Liver (tissue), 9 donors: Measurements from ENCODE around the gene LMF2. TPM values are rescaled to one million over a fixed set of nuclear protein-coding genes. Genes with fewer than 3 reads are reported as not detected.

Source experiments
- DNase-seq: peaks from one replicate; pipeline ENCODE4 v3.0.0-alpha.2; 2017; ENCODE audit warnings: low spot score
- H3K27ac ChIP-seq, 2 donors: one replicate each; pipeline ENCODE4 v1.7.0; 2013; ENCODE audit warnings: inconsistent platforms in 2 of 2, low read length in 2 of 2, control low read depth in 1 of 2, low read depth in 1 of 2, mild to moderate bottlenecking in 1 of 2
- H3K27me3 ChIP-seq, 4 donors: one replicate each; pipeline versions ENCODE4 v1.6.1 to v1.7.0; 2013; ENCODE audit warnings: low read length in 3 of 4, inconsistent platforms in 1 of 4, mild to moderate bottlenecking in 1 of 4, moderate library complexity in 1 of 4; ENCODE audit not compliant: control insufficient read depth in 4 of 4, insufficient read depth in 4 of 4
- H3K36me3 ChIP-seq, 4 donors: one replicate each; pipeline versions ENCODE4 v1.6.1 to v1.7.0; 2013; ENCODE audit warnings: low read length in 3 of 4, mild to moderate bottlenecking in 3 of 4, low read depth in 1 of 4, moderate library complexity in 1 of 4; ENCODE audit not compliant: control insufficient read depth in 4 of 4, insufficient read depth in 3 of 4
- H3K4me1 ChIP-seq, 4 donors: one replicate each; pipeline versions ENCODE4 v1.6.1 to v1.7.0; 2013; ENCODE audit warnings: low read length in 3 of 4, mild to moderate bottlenecking in 3 of 4, moderate library complexity in 1 of 4; ENCODE audit not compliant: control insufficient read depth in 4 of 4, insufficient read depth in 4 of 4
- H3K4me3 ChIP-seq, 3 donors: one replicate each; pipeline versions ENCODE4 v1.6.1 to v1.7.0; 2013; ENCODE audit warnings: low read length in 3 of 3, control low read depth in 1 of 3, low read depth in 1 of 3, mild to moderate bottlenecking in 1 of 3
- H3K9ac ChIP-seq, 2 donors: one replicate each; pipeline ENCODE4 v1.7.0; 2013; ENCODE audit warnings: low read length in 2 of 2, mild to moderate bottlenecking in 2 of 2, moderate library complexity in 2 of 2, control low read depth in 1 of 2, low read depth in 1 of 2
- H3K9me3 ChIP-seq, 4 donors: one replicate each; pipeline versions ENCODE4 v1.6.1 to v1.7.0; 2013; ENCODE audit warnings: low read length in 3 of 4; ENCODE audit not compliant: control insufficient read depth in 4 of 4
- ATF3 ChIP-seq: IDR thresholded peaks from 2 replicates; pipeline ENCODE4 v1.6.1; 2016; ENCODE audit warnings: antibody characterized with exemption
- CTCF ChIP-seq: fragments of 150-350 bp; IDR thresholded peaks from 2 replicates; pipeline ENCODE4 v1.5.1; 2017; ENCODE audit warnings: improper control_type of control experiment, low read depth, low read length; ENCODE audit not compliant: missing input control
- EGR1 ChIP-seq, 2 donors: IDR thresholded peaks; 2 replicates each; pipeline ENCODE4 v1.6.1; 2016 to 2018; ENCODE audit warnings: antibody characterized with exemption in 2 of 2, low read depth in 2 of 2
- FOXA1 ChIP-seq: IDR thresholded peaks from 2 replicates; pipeline ENCODE4 v1.6.1; 2016; ENCODE audit warnings: antibody characterized with exemption
- FOXA2 ChIP-seq: IDR thresholded peaks from 2 replicates; pipeline ENCODE4 v1.6.1; 2016; ENCODE audit warnings: antibody characterized with exemption
- GABPA ChIP-seq, 2 donors: IDR thresholded peaks in 1 of 2; conservative IDR thresholded peaks in 1 of 2; 2 replicates each; pipeline ENCODE4 v1.6.1; 2016; ENCODE audit warnings: antibody characterized with exemption in 2 of 2, mild to moderate bottlenecking in 1 of 2, moderate library complexity in 1 of 2
- HNF4A ChIP-seq, 2 donors: conservative IDR thresholded peaks; 2 replicates each; pipeline ENCODE4 v1.6.1; 2016; ENCODE audit warnings: antibody characterized with exemption in 2 of 2, mild to moderate bottlenecking in 2 of 2
- HNF4G ChIP-seq: IDR thresholded peaks from 2 replicates; pipeline ENCODE4 v1.6.1; 2016; ENCODE audit warnings: antibody characterized with exemption
- JUND ChIP-seq, 2 donors: IDR thresholded peaks; 2 replicates each; pipeline ENCODE4 v1.6.1; 2016; ENCODE audit warnings: antibody characterized with exemption in 2 of 2
- MAX ChIP-seq: IDR thresholded peaks from 2 replicates; pipeline ENCODE4 v1.6.1; 2016; ENCODE audit warnings: antibody characterized with exemption
- NR2F2 ChIP-seq: IDR thresholded peaks from 2 replicates; pipeline ENCODE4 v1.6.1; 2016; ENCODE audit warnings: antibody characterized with exemption
- RAD21 ChIP-seq, 2 donors: IDR thresholded peaks; 2 replicates each; pipeline ENCODE4 v1.6.1; 2016; ENCODE audit warnings: antibody characterized with exemption in 2 of 2, mild to moderate bottlenecking in 2 of 2
- REST ChIP-seq: IDR thresholded peaks from 2 replicates; pipeline ENCODE4 v1.6.1; 2016; ENCODE audit warnings: antibody characterized with exemption, mild to moderate bottlenecking
- RXRA ChIP-seq, 2 donors: IDR thresholded peaks; 2 replicates each; pipeline ENCODE4 v1.6.1; 2017 to 2018; ENCODE audit warnings: antibody characterized with exemption in 2 of 2, mild to moderate bottlenecking in 1 of 2
- SP1 ChIP-seq: IDR thresholded peaks from 2 replicates; pipeline ENCODE4 v1.6.1; 2018; ENCODE audit warnings: antibody characterized with exemption, mild to moderate bottlenecking
- YY1 ChIP-seq: IDR thresholded peaks from 2 replicates; pipeline ENCODE4 v1.6.1; 2016; ENCODE audit warnings: antibody characterized with exemption, mild to moderate bottlenecking
- ZBTB33 ChIP-seq: IDR thresholded peaks from 2 replicates; pipeline ENCODE4 v1.6.1; 2016; ENCODE audit warnings: antibody characterized with exemption
- WGBS: extraction: QIAGEN DNeasy Blood & Tissue Kit; methylation state at CpG from one replicate; pipeline ENCODE4 v1.1.7; 2013; 5-methylcytosine and 5-hydroxymethylcytosine counted together
- polyA plus RNA-seq, 2 donors: library from polyadenylated mRNA; stranded (reverse) in 1 of 2; unstranded in 1 of 2; fragments of 200-250 nt in 1 of 2; fragments of >200 nt in 1 of 2; fragmentation: Nextera tagmentation in 1 of 2; extraction: Ambion mirVana in 1 of 2; gene quantifications; one replicate each; pipeline versions ENCODE4 v1.2.1 to v1.2.3, GENCODE V29; 2013 to 2015
- total RNA-seq, 2 donors: library from RNA; depleted of rRNA; stranded (reverse); fragments of >200 nt; gene quantifications; one replicate each; pipeline ENCODE4 v1.2.3, GENCODE V29; 2014
- donor health status: healthy.
- donor health status: healthy.
- donor health status: healthy.
- donor health status: healthy.
- donor health status: healthy.

LMF2 gene
- total and polyA plus RNA-seq, 4 donors, result 16.7 to 35.6 (median 25.9) TPM

GRCh38 chr22:50502096-50502495 is 5.4 kb downstream of the LMF2 start:
- 85% methylated on average over 6 of the region's 6 CpGs for WGBS
- H3K36me3 ChIP-seq, result peaks cover 0 to 21% (median 7%) of the 10 kb centered on the region in 4 donors
- no peak for TF ChIP-seq FOXA2
- H3K27ac ChIP-seq, result no peak overlapping the region
- no peaks in the 10 kb centered on the region for H3K9me3 ChIP-seq
- H3K4me1 ChIP-seq, result peaks cover 5 to 26% (median 24%) of the 10 kb centered on the region in 4 donors
- DNase-seq, result no peak
- no peaks in the 10 kb centered on the region for H3K27me3 ChIP-seq
- H3K9ac ChIP-seq, result no peak overlapping the region
- no peak overlapping the region for H3K4me3 ChIP-seq

- no peak overlapping the region for H3K4me3 ChIP-seq
- no peak overlapping the region for H3K27ac ChIP-seq
- DNase-seq, result no peak
- peaks cover 0 to 16% (median 7%) of the 10 kb centered on the region in 4 donors for H3K36me3 ChIP-seq
- H3K4me1 ChIP-seq, result peaks cover 2 to 15% (median 13%) of the 10 kb centered on the region in 4 donors
- no peak for TF ChIP-seq YY1
- no peak for TF ChIP-seq JUND (IDR thresholded peaks at IDR 0.05)
- no peak for TF ChIP-seq NR2F2
- TF ChIP-seq HNF4G, result no peak
- TF ChIP-seq RXRA (IDR thresholded peaks at IDR 0.05), result no peak
- no peak for TF ChIP-seq ATF3
- TF ChIP-seq ZBTB33, result no peak
- TF ChIP-seq HNF4A (conservative IDR thresholded peaks at IDR 0.05), result no peak
- no peak for TF ChIP-seq FOXA1
- no peak for TF ChIP-seq MAX
- H3K27me3 ChIP-seq, result no peaks in the 10 kb centered on the region
- no peak overlapping the region for H3K9ac ChIP-seq
- 94% methylated on average over 12 of the region's 12 CpGs for WGBS
- no peaks in the 10 kb centered on the region for H3K9me3 ChIP-seq
These were observed 7.0 kb downstream of the LMF2 start for GRCh38 chr22:50500452-50500851.

- peak overlapping the region; percentile 23 to 37 for H3K27ac ChIP-seq
- H3K9me3 ChIP-seq, result no peaks in the 10 kb centered on the region
- whole genome bisulfite sequencing, result 6% methylated on average over 13 of the region's 13 CpGs
- H3K4me1 ChIP-seq, result peaks cover 2 to 15% (median 13%) of the 10 kb centered on the region in 4 donors
- H3K4me3 ChIP-seq, result no peak overlapping the region
- no peaks in the 10 kb centered on the region for H3K27me3 ChIP-seq
- peaks cover 0 to 10% (median 5%) of the 10 kb centered on the region in 4 donors for H3K36me3 ChIP-seq
- peak; percentile 58 for DNase-seq
- H3K9ac ChIP-seq, result no peak overlapping the region
- TF ChIP-seq HNF4G (no peak), ZBTB33 (no peak), RAD21 (IDR thresholded peaks at IDR 0.05) (peak; percentile 82 to 86), NR2F2 (peak; percentile 40), EGR1 (IDR thresholded peaks at IDR 0.05; ENCODE audit: low read depth in 2 of 2) (no peak), HNF4A (conservative IDR thresholded peaks at IDR 0.05) (peak; percentile 52 to 60), MAX (no peak), JUND (IDR thresholded peaks at IDR 0.05) (no peak), RXRA (IDR thresholded peaks at IDR 0.05) (peak; percentile 51 to 58), FOXA1 (no peak), YY1 (peak; percentile 7), SP1 (peak; percentile 76), CTCF (peak; percentile 66), REST (peak; percentile 74), FOXA2 (no peak), GABPA (IDR thresholded peaks at IDR 0.05 in 1 of 2, conservative IDR thresholded peaks at IDR 0.05 in 1 of 2) (no peak)
These were observed 9.1 kb downstream of the LMF2 start for GRCh38 chr22:50498322-50498890.
